ENCODE data around the gene HIKESHI.
"Not testable (repeated sequence)": the region's sequence is repeated elsewhere in the genome, so short reads cannot be mapped to it uniquely, and the experiment has no call there.

Gene HIKESHI

GRCh38 chr11:86274503-86274902 is 27.5 kb upstream of the HIKESHI start:
- Histone ChIP-seq H3K27me3 (no peaks in the 10 kb centered on the region), H3K9me3 (0 out of 2 replicates have a peak, but pooled peaks cover 5% of the 10 kb centered on the region), H3K9ac (no peak overlapping the region), H3K4me2 (no peak overlapping the region), H4K20me1 (no peaks in the 10 kb centered on the region; the same call in 1 of the 2 replicates), H3K4me3 (no peak overlapping the region), H3K36me3 (peaks cover 76% of the 10 kb centered on the region), H3K4me1 (no peaks in the 10 kb centered on the region), H3K27ac (no peak overlapping the region)
- TF ChIP-seq Cebpa-rat (IDR thresholded peaks at IDR 0.05), result no peak

- H3K36me3 ChIP-seq, result peaks cover 74% of the 10 kb centered on the region
- no peak for TF ChIP-seq Cebpa-rat (IDR thresholded peaks at IDR 0.05)
Measured at GRCh38 chr11:86274999-86275398, 27.0 kb upstream of the HIKESHI start.

GRCh38 chr11:86275493-86276370 is 26.3 kb upstream of the HIKESHI start:
- no peak overlapping the region for H3K4me3 ChIP-seq
- H3K4me2 ChIP-seq, result no peak overlapping the region
- no peaks in the 10 kb centered on the region for H3K9me3 ChIP-seq
- H4K20me1 ChIP-seq, result no peaks in the 10 kb centered on the region; the same call in 1 of the 2 replicates
- peaks cover 76% of the 10 kb centered on the region for H3K36me3 ChIP-seq
- no peak overlapping the region for H3K27ac ChIP-seq
- no peak for TF ChIP-seq Cebpa-rat (IDR thresholded peaks at IDR 0.05)
- no peak overlapping the region for H3K9ac ChIP-seq
- no peaks in the 10 kb centered on the region for H3K27me3 ChIP-seq
- H3K4me1 ChIP-seq, result 0 out of 2 replicates have a peak, but pooled peaks cover 5% of the 10 kb centered on the region

More at GRCh38 chr11:86274999-86275398, 27.0 kb upstream of the HIKESHI start:
- Histone ChIP-seq H3K9ac (no peak overlapping the region), H4K20me1 (no peaks in the 10 kb centered on the region; the same call in 1 of the 2 replicates), H3K27me3 (no peaks in the 10 kb centered on the region), H3K4me1 (0 out of 2 replicates have a peak, but pooled peaks cover under 1% of the 10 kb centered on the region), H3K9me3 (0 out of 2 replicates have a peak, but pooled peaks cover under 1% of the 10 kb centered on the region), H3K27ac (no peak overlapping the region), H3K4me2 (no peak overlapping the region), H3K4me3 (no peak overlapping the region)

GRCh38 chr11:86277741-86278140 is 24.3 kb upstream of the HIKESHI start:
- no peaks in the 10 kb centered on the region for H3K27me3 ChIP-seq
- TF ChIP-seq Cebpa-rat (IDR thresholded peaks at IDR 0.05), result no peak
- no peak overlapping the region for H3K4me3 ChIP-seq
- H3K9ac ChIP-seq, result no peak overlapping the region
- no peaks in the 10 kb centered on the region; the same call in 1 of the 2 replicates for H4K20me1 ChIP-seq
- H3K27ac ChIP-seq, result no peak overlapping the region
- 0 out of 2 replicates have a peak, but pooled peaks cover 5% of the 10 kb centered on the region for H3K4me1 ChIP-seq
- no peaks in the 10 kb centered on the region for H3K9me3 ChIP-seq
- H3K4me2 ChIP-seq, result no peak overlapping the region
- H3K36me3 ChIP-seq, result peaks cover 69% of the 10 kb centered on the region

- TF ChIP-seq Cebpa-rat (IDR thresholded peaks at IDR 0.05), result no peak
- H3K9ac ChIP-seq, result no peak overlapping the region
- H4K20me1 ChIP-seq, result no peaks in the 10 kb centered on the region; the same call in 1 of the 2 replicates
- no peaks in the 10 kb centered on the region for H3K27me3 ChIP-seq
- H3K4me3 ChIP-seq, result no peak overlapping the region
- no peak overlapping the region for H3K27ac ChIP-seq
- peaks cover 64% of the 10 kb centered on the region for H3K36me3 ChIP-seq
- 0 out of 2 replicates have a peak, but pooled peaks cover 5% of the 10 kb centered on the region for H3K4me1 ChIP-seq
- no peaks in the 10 kb centered on the region for H3K9me3 ChIP-seq
- no peak overlapping the region for H3K4me2 ChIP-seq
Measured at GRCh38 chr11:86278226-86278625, 23.8 kb upstream of the HIKESHI start.

- no peak for TF ChIP-seq Cebpa-rat (IDR thresholded peaks at IDR 0.05)
- no peak overlapping the region for H3K27ac ChIP-seq
- H4K20me1 ChIP-seq, result no peaks in the 10 kb centered on the region; the same call in 1 of the 2 replicates
- no peak overlapping the region for H3K9ac ChIP-seq
- H3K4me1 ChIP-seq, result 0 out of 2 replicates have a peak, but pooled peaks cover 5% of the 10 kb centered on the region
- H3K9me3 ChIP-seq, result no peaks in the 10 kb centered on the region
- H3K27me3 ChIP-seq, result no peaks in the 10 kb centered on the region
- H3K36me3 ChIP-seq, result peaks cover 62% of the 10 kb centered on the region
- no peak overlapping the region for H3K4me2 ChIP-seq
- H3K4me3 ChIP-seq, result no peak overlapping the region
Measured at GRCh38 chr11:86279747-86280146, 22.3 kb upstream of the HIKESHI start.

GRCh38 chr11:86287468-86287796 is 14.6 kb upstream of the HIKESHI start:
- Histone ChIP-seq H3K27me3 (no peaks in the 10 kb centered on the region), H3K4me2 (no peak overlapping the region), H3K4me1 (no peaks in the 10 kb centered on the region; the same call in 1 of the 2 replicates), H3K9me3 (no peaks in the 10 kb centered on the region), H3K4me3 (no peak overlapping the region), H3K9ac (no peak overlapping the region), H4K20me1 (no peaks in the 10 kb centered on the region), H3K27ac (no peak overlapping the region), H3K36me3 (peaks cover 10% of the 10 kb centered on the region)
- no peak for TF ChIP-seq Cebpa-rat (IDR thresholded peaks at IDR 0.05)

- no peak for TF ChIP-seq Cebpa-rat (IDR thresholded peaks at IDR 0.05)
- Histone ChIP-seq H4K20me1 (no peaks in the 10 kb centered on the region), H3K27me3 (no peaks in the 10 kb centered on the region), H3K4me2 (no peak overlapping the region), H3K4me3 (no peak overlapping the region), H3K4me1 (no peaks in the 10 kb centered on the region; the same call in 1 of the 2 replicates), H3K36me3 (peaks cover 7% of the 10 kb centered on the region), H3K9me3 (no peaks in the 10 kb centered on the region), H3K9ac (no peak overlapping the region), H3K27ac (no peak overlapping the region)
Measured at GRCh38 chr11:86288776-86289507, 13.1 kb upstream of the HIKESHI start.

- not testable (repeated sequence) for H3K36me3 ChIP-seq, H4K20me1 ChIP-seq, H3K4me2 ChIP-seq, H3K4me3 ChIP-seq, H3K27me3 ChIP-seq, H3K9me3 ChIP-seq, H3K27ac ChIP-seq, H3K9ac ChIP-seq, H3K4me1 ChIP-seq
Measured at GRCh38 chr11:86289508-86290280, 12.3 kb upstream of the HIKESHI start.

Measured in BLaER1 (cell line).